Motor neuron (in vitro differentiated cells): ENCODE measurements around the gene ATP5PO. TPM values are rescaled to one million over a fixed set of nuclear protein-coding genes. Genes with fewer than 3 reads are reported as not detected.

Source experiments
- ATAC-seq, 8 experiments: fragments of 200-7000 bp; cut with Tn5 transposase; replicated peaks in 6 of 8; 2 replicates each; pipeline ENCODE4 v1.8.0; 2021; ENCODE audit warnings: mild to moderate bottlenecking in 8 of 8, moderate library complexity in 8 of 8
- H3K27ac ChIP-seq, 2 donors: fragments of 250-450 bp; sonication (Bioruptor Pico); 2 replicates each; pipeline ENCODE4 v1.9.0; 2021; ENCODE audit warnings: antibody characterized with exemption in 2 of 2, mild to moderate bottlenecking in 2 of 2, moderate library complexity in 1 of 2
- H3K4me1 ChIP-seq, 2 donors: fragments of 250-450 bp; sonication (Bioruptor Pico); replicated peaks in 1 of 2; 2 replicates each; pipeline ENCODE4 v1.6.1; 2021; ENCODE audit warnings: antibody characterized with exemption in 2 of 2, mild to moderate bottlenecking in 2 of 2, moderate library complexity in 1 of 2
- H3K4me3 ChIP-seq, 5 donors: fragments of 250-450 bp; sonication (Bioruptor Pico); 2 replicates each; pipeline ENCODE4 v1.9.0; 2021; ENCODE audit warnings: antibody characterized with exemption in 5 of 5, mild to moderate bottlenecking in 5 of 5, moderate library complexity in 4 of 5
- WGBS, 10 experiments: fragments of 450-650 bp; shearing (Covaris generic); methylation state at CpG; one replicate each; pipeline ENCODE4 v1.0.0; 2022; 5-methylcytosine and 5-hydroxymethylcytosine counted together
- in situ Hi-C, 9 experiments: fragments of 400-800 bp; cut with MboI; loops; one replicate each; pipeline ENCODE4 v1.15.0; 2021; ENCODE audit warnings: low sequenced_read_pairs in 9 of 9, low pct_unique_long_range_greater_than_20kb in 2 of 9; ENCODE audit not compliant: unreplicated experiment in 9 of 9
- total RNA-seq, 8 experiments: library from RNA; unstranded; fragments of 300-600 nt; gene quantifications; 2 replicates each; pipeline versions ENCODE4 v1.2.3 to v1.2.4, GENCODE V29; 2022

ATP5PO gene
- total RNA-seq, 8 experiments from 2014 or later = 237 to 347 (median 278) TPM

DNA sequence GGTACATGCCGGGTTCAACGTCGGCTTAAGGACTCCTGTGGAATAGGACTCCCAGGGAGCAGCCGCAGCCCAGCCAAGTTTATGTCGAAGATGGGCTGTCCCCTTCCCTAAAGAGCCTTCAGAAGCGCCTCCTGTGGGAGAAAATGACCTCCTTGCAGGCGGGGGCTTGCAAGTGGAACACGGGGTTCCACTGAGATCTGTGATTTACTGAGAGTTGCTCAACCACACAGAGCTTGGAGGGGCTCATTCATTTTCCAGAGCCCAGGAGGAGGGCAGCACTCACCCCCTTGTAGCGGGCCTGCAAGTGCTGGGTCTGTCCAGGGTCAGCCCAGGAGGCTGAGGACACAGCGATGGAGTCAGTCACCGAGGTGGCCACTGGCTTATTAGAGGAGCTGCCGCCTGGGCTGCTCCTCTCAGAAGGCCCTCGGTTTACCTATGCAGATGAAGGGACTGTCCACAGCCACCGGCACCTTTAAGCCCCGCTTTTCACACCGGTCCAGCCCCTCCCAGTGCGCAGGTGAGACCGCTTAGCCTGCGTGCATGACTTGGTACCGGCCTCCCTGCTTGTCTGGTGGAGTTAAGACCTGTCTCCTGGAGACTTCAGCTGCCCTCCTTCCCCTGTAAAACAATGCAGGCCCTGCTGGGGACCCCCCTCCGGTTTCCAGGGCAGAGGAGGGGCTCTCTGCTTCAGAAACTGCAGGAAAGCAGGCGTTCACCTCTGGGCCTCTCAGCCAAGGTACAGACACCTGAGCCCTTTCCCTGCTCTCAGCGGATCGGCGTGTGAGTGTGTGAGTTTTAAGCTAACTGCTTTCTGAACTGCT, 57.5 kb downstream of the ATP5PO start:
- ATAC-seq = no peak
- WGBS, 10 experiments = 57 to 100% (median 82%) methylated on average over 2 to 8 of the region's 25 CpGs; no CpG with 5 or more reads in 2 of the 10 experiments
- Histone ChIP-seq H3K27ac (no peak overlapping the region), H3K4me3 (no peak overlapping the region), H3K4me1 (no peaks in the 10 kb centered on the region)
- in situ Hi-C loops = no loop called here

DNA sequence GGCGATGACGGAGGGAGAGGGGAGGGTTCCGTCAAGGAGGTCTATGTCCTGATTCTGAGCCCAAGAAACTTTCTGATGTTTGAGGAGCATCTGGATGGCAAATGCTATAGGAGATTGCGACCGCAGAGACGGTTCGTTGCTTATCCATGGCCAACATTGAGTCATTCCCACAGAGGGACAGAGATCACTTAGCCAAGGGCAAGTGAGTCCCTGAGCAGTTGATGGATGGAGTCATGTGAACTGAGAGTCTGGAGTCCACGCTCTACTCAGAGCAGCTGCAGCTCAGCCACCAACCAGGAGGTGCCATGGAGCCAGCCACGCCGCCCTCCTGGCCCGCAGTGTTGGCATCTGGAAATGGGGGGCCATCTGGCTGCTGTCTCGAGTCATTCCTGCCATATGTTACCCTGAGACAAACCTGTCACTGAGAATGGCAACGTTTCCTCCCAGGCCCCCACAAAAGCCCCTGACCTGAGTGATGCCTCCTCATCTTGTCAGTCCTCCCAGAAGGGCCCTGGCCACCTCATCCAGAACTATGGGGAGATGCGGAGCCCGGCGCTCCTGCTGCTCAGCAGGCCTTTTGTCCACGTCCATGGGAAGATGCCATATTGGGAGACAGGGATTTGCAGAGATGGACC, 58.6 kb downstream of the ATP5PO start:
- peak in 1 of 8 experiments; percentile 55 for ATAC-seq
- no peak overlapping the region for H3K27ac ChIP-seq
- peaks cover 0 to 5% of the 10 kb centered on the region in 2 donors for H3K4me1 ChIP-seq
- WGBS, 10 experiments = 0 to 98% (median 89%) methylated on average over 1 to 8 of the region's 17 CpGs; no CpG with 5 or more reads in 6 of the 10 experiments
- in situ Hi-C loops = no loop called here
- no peak overlapping the region for H3K4me3 ChIP-seq

DNA sequence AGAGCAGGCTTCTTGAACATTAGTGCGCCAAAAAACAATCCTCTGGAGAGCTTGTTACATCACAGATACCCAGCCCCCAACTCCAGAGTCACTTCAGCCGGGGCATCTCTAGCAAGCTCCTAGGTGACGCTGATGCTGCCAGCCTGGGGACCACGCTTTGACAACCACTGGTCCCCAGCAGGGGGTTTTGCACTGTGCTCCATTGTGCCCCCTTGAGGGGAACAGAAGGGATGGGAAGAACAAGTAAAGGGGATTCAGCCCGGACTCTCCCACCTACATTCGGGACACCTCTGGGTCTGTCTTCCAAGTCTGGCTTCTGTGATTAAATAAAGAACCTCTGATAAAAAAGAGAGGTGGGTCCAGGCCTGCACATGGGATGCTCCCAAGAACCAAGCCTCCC, 60.4 kb downstream of the ATP5PO start:
- Histone ChIP-seq H3K27ac (no peak overlapping the region), H3K4me3 (no peak overlapping the region), H3K4me1 (peaks cover 0 to 5% of the 10 kb centered on the region in 2 donors)
- in situ Hi-C loops = no loop called here
- 93 to 100% (median 100%) methylated on average over 1 to 3 of the region's 6 CpGs; no CpG with 5 or more reads in 6 of the 10 experiments for WGBS, 10 experiments
- no peak for ATAC-seq

DNA sequence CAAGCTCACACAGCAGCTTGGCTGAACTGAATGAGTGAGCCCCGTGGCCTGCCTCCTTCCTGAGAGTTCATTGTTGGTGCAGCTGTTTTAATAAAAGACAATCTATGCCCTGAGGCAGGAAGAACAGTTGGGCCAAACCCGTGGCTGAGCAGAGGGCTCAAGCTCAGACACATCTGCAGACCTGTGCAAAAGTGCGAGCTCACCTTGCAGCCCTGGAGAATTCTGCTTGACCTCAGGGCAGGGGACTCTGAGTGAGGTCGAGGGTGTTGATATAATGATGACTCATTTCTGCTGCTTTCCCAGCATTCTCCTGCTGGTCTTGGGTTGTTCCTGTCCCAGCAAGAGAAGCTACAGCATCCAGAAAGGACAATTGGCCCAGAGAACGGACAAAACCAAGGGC, 61.0 kb downstream of the ATP5PO start:
- 41 to 80% (median 63%) methylated on average over 2 to 4 of the region's 5 CpGs; no CpG with 5 or more reads in 7 of the 10 experiments for WGBS, 10 experiments
- ATAC-seq = peak in 3 of 8 experiments; percentile 35 to 66 (median 53)
- peaks cover 0 to 5% of the 10 kb centered on the region in 2 donors for H3K4me1 ChIP-seq
- no peak overlapping the region for H3K27ac ChIP-seq
- in situ Hi-C loops = no loop called here
- H3K4me3 ChIP-seq = no peak overlapping the region

Other genes with a start within 250 kb of the ATP5PO start
- 10 to 100 TPM; 36.8 to 66.1 (median 58.0) TPM for gene MRPS6, start 157.8 kb upstream of the ATP5PO start, total RNA-seq
- 10 to 100 TPM; 14.2 to 25.7 (median 19.9) TPM for gene SLC5A3, start 157.8 kb upstream of the ATP5PO start, total RNA-seq